AG09319 (cell line): Measurements from ENCODE around the gene MMP24.

Experiments
- DNase-seq: peaks from one replicate; pipeline ENCODE4 v3.0.0-alpha.2; 2010; ENCODE audit warnings: low read depth; ENCODE audit errors: extremely low read depth
- TF ChIP-seq, protein P1 (sequence below): IDR thresholded peaks from 2 replicates; pipeline ENCODE4 v1.5.1; 2011; ENCODE audit warnings: low read depth, mild to moderate bottlenecking, inconsistent platforms, low read length, moderate library complexity

MMP24 gene

DNA sequence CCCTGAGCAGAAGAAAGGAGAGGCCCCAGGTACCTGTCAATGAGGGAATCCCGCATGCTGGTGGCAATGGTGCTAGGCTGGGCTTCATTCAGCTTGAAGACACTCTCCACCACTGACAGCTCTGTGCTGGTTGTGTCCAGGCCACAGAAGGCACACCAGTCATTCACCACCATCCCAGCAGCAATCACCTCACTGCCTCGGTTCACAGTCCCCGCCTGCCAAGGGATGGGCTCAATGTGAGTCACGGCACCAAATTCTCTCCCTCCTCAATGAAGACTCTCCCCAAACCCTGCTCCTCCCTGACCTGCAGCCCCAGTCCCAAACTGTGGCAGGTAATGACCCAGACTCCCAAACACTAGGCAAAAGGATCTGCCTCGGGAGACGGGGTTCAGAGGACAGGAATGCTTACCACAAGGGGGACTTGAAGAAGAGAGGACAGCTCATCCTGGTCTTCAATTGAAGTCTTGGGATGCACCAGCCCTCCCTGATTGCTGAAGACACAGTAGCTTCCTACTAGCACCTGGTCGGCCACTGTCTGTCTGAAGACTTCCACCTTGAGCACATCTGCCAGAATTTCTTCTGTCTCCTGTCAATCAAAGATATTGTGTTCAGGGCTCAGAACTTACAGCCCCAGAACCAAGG lies 53.2 kb downstream of the MMP24 start:
- TF ChIP-seq, protein P1, sequence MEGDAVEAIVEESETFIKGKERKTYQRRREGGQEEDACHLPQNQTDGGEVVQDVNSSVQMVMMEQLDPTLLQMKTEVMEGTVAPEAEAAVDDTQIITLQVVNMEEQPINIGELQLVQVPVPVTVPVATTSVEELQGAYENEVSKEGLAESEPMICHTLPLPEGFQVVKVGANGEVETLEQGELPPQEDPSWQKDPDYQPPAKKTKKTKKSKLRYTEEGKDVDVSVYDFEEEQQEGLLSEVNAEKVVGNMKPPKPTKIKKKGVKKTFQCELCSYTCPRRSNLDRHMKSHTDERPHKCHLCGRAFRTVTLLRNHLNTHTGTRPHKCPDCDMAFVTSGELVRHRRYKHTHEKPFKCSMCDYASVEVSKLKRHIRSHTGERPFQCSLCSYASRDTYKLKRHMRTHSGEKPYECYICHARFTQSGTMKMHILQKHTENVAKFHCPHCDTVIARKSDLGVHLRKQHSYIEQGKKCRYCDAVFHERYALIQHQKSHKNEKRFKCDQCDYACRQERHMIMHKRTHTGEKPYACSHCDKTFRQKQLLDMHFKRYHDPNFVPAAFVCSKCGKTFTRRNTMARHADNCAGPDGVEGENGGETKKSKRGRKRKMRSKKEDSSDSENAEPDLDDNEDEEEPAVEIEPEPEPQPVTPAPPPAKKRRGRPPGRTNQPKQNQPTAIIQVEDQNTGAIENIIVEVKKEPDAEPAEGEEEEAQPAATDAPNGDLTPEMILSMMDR: no peak
- no peak for DNase-seq

GRCh38 chr20:35280523-35280922 lies 54.0 kb downstream of the MMP24 start:
- TF ChIP-seq, protein P1: no peak
- no peak for DNase-seq

DNA sequence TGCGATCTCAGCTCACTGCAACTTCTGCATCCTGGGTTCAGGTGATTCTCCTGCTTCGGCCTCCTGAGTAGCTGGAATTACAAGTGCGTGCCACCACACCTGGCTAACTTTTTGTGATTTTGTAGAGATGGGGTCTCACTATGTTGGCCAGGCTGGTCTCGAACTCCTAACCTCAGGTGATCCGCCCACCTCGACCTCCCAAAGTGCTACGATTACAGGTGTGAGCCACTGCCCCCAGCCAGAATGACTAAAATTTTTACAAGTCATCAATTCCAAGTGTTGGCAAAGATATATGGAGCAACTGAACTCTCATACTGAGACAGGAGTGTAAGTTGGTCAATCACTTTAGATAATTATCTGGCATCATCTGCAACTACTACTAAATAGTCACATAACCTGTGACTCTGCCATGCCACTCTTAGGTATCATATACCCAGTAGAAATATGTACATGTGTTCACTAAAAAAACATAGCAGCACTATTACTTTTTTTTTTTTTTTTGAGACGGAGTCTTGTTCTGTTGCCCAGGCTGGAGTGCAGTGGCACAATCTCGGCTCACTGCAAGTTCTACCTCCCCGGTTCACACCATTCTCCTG lies 55.1 kb downstream of the MMP24 start:
- DNase-seq: no peak
- TF ChIP-seq, protein P1: no peak

- DNase-seq: no peak
These were observed 57.2 kb downstream of the MMP24 start for GRCh38 chr20:35283441-35284266.

GRCh38 chr20:35284267-35284991 lies 57.9 kb downstream of the MMP24 start, which contains the start of gene EIF6:
EIF6 (minus strand) TSS chr20:35284772; CDS start chr20:35284487, 285 bp downstream.
- DNase-seq: peak; percentile 50
- TF ChIP-seq, protein P1: no peak

More at GRCh38 chr20:35283441-35284266, 57.2 kb downstream of the MMP24 start:
- TF ChIP-seq, protein P1: no peak

DNA sequence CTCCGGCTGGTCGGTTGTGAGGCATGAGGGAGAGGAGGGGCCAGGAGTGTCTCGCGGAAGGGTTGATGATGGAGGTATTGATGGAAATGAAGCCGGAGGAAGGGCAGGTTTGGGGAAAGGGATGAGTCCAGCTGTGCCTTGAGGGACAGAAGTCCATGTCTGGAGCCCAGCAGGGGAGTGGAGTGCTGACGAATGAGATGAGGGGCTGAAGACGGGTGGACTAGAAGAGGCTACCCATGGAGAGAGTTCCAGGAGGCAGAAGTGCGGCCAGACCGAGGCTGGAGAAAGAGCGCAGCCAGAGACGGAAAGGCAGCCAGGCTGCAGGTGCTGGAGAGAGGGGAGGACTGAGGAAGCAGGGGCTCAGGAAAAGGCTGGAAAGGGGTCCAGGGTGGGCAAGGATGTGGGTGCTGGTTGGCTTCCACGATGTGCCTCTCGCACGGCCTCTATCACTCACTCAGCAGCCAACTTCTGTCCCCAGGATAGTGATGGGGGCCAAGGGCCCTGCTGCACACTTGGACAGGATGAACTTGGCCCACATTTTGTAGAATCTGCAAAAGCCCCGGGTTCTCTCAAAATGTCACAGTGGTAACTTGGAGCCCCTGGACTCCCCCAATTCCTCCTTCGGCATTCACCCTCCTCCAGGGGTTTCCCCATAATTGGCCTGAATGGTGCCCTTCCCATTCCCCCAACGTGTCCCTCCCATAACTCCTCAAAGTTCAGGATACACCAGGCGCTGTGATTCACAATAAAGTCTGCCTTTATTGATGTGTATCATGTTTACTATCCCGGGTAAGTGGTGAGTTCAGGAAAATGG lies 58.7 kb downstream of the MMP24 start:
- TF ChIP-seq, protein P1: no peak
- DNase-seq: no peak
